ENCODE data around the gene USP32. TPM values are rescaled to one million over a fixed set of nuclear protein-coding genes. Genes with fewer than 3 reads are reported as not detected.

USP32 gene
- total and polyA plus RNA-seq, 12 donors: 22.0 to 99.3 (median 54.4) TPM

DNA sequence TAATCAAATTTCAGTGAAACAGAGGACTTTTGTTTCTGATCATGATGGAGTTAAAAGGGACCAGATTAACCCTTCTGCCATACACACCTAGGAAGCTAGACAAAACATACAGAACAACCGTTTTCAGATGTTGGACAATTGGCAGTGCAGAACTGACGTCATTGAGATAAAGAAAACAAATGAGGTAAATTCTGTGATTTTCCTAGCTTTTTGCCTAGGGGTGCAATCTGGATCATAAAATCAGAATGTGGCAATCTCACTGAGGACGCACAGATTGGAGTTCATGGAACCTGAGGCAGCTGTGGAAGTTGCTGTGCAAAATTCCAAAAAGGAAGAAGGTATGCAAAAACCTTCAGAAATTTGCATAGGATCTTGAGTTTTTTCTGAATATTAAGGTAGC is 15.0 kb upstream of the USP32 start:
- intact Hi-C loops (cut with DNase I): no loop called here
- H3K4me3 ChIP-seq: no peak overlapping the region
- H3K4me1 ChIP-seq (replicated peaks in 1 of 2): no peaks in the 10 kb centered on the region
- H3K9me3 ChIP-seq (replicated peaks in 1 of 3): no peaks in the 10 kb centered on the region
- H3K36me3 ChIP-seq (replicated peaks in 1 of 2): no peaks in the 10 kb centered on the region
- DNase-seq: no peak
- TF ChIP-seq, protein P1, sequence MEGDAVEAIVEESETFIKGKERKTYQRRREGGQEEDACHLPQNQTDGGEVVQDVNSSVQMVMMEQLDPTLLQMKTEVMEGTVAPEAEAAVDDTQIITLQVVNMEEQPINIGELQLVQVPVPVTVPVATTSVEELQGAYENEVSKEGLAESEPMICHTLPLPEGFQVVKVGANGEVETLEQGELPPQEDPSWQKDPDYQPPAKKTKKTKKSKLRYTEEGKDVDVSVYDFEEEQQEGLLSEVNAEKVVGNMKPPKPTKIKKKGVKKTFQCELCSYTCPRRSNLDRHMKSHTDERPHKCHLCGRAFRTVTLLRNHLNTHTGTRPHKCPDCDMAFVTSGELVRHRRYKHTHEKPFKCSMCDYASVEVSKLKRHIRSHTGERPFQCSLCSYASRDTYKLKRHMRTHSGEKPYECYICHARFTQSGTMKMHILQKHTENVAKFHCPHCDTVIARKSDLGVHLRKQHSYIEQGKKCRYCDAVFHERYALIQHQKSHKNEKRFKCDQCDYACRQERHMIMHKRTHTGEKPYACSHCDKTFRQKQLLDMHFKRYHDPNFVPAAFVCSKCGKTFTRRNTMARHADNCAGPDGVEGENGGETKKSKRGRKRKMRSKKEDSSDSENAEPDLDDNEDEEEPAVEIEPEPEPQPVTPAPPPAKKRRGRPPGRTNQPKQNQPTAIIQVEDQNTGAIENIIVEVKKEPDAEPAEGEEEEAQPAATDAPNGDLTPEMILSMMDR (IDR thresholded peaks at IDR 0.05): no peak
- no peak for TF ChIP-seq POLR2A (IDR thresholded peaks at IDR 0.05)
- H3K27ac ChIP-seq: no peak overlapping the region
- 71 to 80% (median 78%) methylated on average over 3 of the region's 3 CpGs for WGBS, 4 donors
- no peaks in the 10 kb centered on the region for H3K27me3 ChIP-seq

DNA sequence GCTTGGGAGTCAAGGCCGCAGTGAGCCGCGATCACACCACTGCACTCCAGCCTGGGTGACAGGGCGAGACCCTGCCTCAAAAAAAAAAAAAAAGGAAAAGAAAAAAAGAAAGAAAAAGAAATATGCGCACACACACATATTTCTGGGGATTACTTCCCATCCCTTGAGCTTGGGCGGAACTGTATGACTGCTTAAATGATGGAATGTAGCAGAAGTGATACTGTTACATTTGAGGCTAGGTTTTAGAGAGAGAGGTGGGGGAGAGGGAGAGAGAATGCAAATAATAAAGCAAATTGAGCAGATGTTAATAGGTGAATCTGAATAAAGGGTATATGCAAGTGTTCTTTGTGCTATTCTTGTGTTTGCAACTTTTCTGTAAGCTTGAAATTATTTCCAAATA is 12.0 kb upstream of the USP32 start:
- Histone ChIP-seq H3K36me3 (replicated peaks in 1 of 2) (no peaks in the 10 kb centered on the region), H3K9me3 (replicated peaks in 1 of 3) (no peaks in the 10 kb centered on the region), H3K27me3 (no peaks in the 10 kb centered on the region), H3K4me3 (no peak overlapping the region), H3K27ac (no peak overlapping the region), H3K4me1 (replicated peaks in 1 of 2) (no peaks in the 10 kb centered on the region)
- TF ChIP-seq, protein P1 (IDR thresholded peaks at IDR 0.05): no peak
- no peak for TF ChIP-seq POLR2A (IDR thresholded peaks at IDR 0.05)
- intact Hi-C loops (cut with DNase I): no loop called here
- DNase-seq: no peak
- 80 to 92% (median 81%) methylated on average over 6 of the region's 6 CpGs for WGBS, 4 donors

DNA sequence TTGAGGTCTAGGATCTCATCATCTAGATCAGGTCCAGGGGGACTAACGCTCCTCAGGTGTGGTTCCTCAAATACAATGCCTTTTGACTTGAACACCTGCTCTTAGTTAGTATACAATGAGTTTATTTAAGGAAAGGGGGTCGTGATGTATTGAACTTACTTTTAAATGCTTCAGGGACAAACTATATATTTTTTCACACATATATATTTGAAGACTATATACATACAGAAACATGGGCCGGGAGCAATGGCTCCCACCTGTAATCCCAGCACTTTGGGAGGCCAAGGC is 11.5 kb upstream of the USP32 start:
- intact Hi-C loops (cut with DNase I): no loop called here
- no peaks in the 10 kb centered on the region for H3K4me1 ChIP-seq (replicated peaks in 1 of 2)
- TF ChIP-seq, protein P1 (IDR thresholded peaks at IDR 0.05): no peak
- TF ChIP-seq POLR2A (IDR thresholded peaks at IDR 0.05): no peak
- H3K9me3 ChIP-seq (replicated peaks in 1 of 3): no peaks in the 10 kb centered on the region
- no peaks in the 10 kb centered on the region for H3K27me3 ChIP-seq
- no peaks in the 10 kb centered on the region for H3K36me3 ChIP-seq (replicated peaks in 1 of 2)
- no peak overlapping the region for H3K27ac ChIP-seq
- 84 to 95% (median 88%) methylated on average over 3 of the region's 3 CpGs for WGBS, 4 donors
- DNase-seq: no peak
- H3K4me3 ChIP-seq: no peak overlapping the region

DNA sequence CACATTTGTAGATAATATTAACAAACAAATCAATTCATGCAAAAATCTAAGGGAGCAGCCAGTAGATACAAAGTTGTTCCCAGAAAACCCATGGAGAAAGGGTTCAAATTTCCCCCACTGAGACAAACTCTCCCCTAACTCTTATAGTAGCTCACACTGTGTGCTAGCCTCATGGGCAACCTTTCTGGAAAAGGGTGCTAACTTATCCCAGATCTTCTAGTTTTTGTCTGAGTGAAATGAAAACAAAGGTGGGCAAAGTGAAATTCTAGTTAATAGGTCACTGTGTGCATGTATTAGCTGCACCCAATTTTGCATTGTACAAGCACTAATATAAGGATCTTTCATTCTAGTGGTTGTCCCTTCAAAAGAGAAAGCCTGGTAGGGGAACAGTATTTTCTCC is 9.9 kb upstream of the USP32 start:
- TF ChIP-seq POLR2A (IDR thresholded peaks at IDR 0.05): no peak
- TF ChIP-seq, protein P1 (IDR thresholded peaks at IDR 0.05): no peak

More for the DNA sequence above, 9.9 kb upstream of the USP32 start:
- Histone ChIP-seq H3K4me1 (replicated peaks in 1 of 2) (no peaks in the 10 kb centered on the region), H3K9me3 (replicated peaks in 1 of 3) (no peaks in the 10 kb centered on the region), H3K4me3 (no peak overlapping the region), H3K27ac (no peak overlapping the region), H3K27me3 (no peaks in the 10 kb centered on the region), H3K36me3 (replicated peaks in 1 of 2) (no peaks in the 10 kb centered on the region)
- intact Hi-C loops (cut with DNase I): no loop called here
- no peak for DNase-seq
